GM12891 (cell line): ENCODE results near the gene PRR35.

ENCODE experiments used
- DNase-seq: peaks from one replicate; pipeline ENCODE4 v3.0.0; 2011; ENCODE audit warnings: low spot score; ENCODE audit not compliant: insufficient read length
- FAIRE-seq: peaks from 2 replicates; lab custom pipeline; 2011; peaks lifted over from hg19 to GRCh38; lab: Jason Lieb, UNC
- PAX5 ChIP-seq: IDR thresholded peaks from 2 replicates; pipeline ENCODE4 v1.6.1; 2011; ENCODE audit warnings: low read length, moderate library complexity, mild to moderate bottlenecking; ENCODE audit not compliant: insufficient read depth, severe bottlenecking
- POLR2A ChIP-seq: IDR thresholded peaks from 2 replicates; pipeline ENCODE4 v1.6.1; 2011; ENCODE audit warnings: low read depth, low read length, control low read depth
- POLR2AphosphoS5 ChIP-seq: IDR thresholded peaks from 2 replicates; pipeline ENCODE4 v1.6.1; 2011; ENCODE audit warnings: low read depth, low read length, control low read depth
- POU2F2 ChIP-seq: IDR thresholded peaks from 2 replicates; pipeline ENCODE4 v1.6.1; 2011; ENCODE audit warnings: low read depth, mild to moderate bottlenecking, control low read depth, low read length, moderate library complexity
- SPI1 ChIP-seq: IDR thresholded peaks from 2 replicates; pipeline ENCODE4 v1.6.1; 2011; ENCODE audit warnings: low read depth, low read length, control low read depth
- TAF1 ChIP-seq: IDR thresholded peaks from 2 replicates; pipeline ENCODE4 v1.6.1; 2011; ENCODE audit warnings: low read depth, low read length, control low read depth

PRR35 gene

DNA sequence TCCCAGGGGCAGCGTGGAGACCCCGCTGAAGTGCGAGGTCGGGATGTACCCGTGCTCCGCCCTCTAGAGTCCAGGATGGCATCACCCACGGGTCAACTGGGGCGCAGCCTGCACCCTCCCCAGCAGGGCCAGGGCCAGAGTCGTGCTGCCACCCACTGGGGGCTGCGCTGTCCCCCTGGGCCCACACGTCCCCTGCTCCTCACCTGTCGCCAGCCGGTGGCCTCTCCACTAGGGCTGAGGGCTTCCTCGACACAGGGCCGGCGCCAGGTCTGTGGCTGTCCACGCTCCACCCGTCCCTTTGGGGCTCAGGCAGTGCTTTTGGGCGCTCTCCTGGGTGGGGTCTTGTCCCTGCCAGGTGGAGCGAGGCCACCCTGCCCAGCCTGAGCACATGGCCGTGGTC, 11.6 kb upstream of the PRR35 start:
- TF ChIP-seq TAF1, result no peak
- TF ChIP-seq PAX5, result no peak
- DNase-seq (no peak), FAIRE-seq (no peak)

- FAIRE-seq, result no peak
- TF ChIP-seq SPI1 (no peak), TAF1 (no peak), POLR2A (no peak)
Measured at GRCh38 chr16:549544-550263, 10.5 kb upstream of the PRR35 start.

GRCh38 chr16:551210-551609, 9.0 kb upstream of the PRR35 start:
- no peak for DNase-seq
- FAIRE-seq, result no peak
- TF ChIP-seq POLR2AphosphoS5 (no peak), POLR2A (no peak), PAX5 (no peak), SPI1 (no peak), POU2F2 (no peak), TAF1 (no peak)

More at GRCh38 chr16:549544-550263, 10.5 kb upstream of the PRR35 start:
- no peak for DNase-seq

DNA sequence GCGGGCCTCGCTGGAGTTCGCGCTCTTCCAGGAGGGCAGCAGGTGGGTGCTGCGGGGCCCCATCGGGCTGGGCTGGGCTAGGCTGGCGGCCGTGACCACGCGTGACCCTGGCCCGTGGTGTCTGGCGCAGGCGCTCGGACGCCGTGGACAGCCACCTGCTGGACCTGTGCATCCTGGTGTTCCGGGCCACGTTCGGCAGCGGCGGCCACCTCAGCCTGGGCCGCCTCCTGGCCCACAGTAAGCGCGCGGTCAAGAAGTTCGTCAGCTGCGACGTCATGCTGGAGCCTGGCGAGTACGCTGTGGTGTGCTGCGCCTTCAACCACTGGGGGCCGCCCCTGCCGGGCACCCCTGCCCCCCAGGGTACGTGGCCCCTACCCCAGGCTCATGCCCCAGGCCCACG, 8.0 kb upstream of the PRR35 start:
- no peak for TF ChIP-seq SPI1
- no peak for TF ChIP-seq POU2F2
- TF ChIP-seq TAF1, result no peak
- TF ChIP-seq POLR2AphosphoS5, result no peak
- TF ChIP-seq PAX5, result no peak
- TF ChIP-seq POLR2A, result no peak
- FAIRE-seq (no peak), DNase-seq (no peak)

DNA sequence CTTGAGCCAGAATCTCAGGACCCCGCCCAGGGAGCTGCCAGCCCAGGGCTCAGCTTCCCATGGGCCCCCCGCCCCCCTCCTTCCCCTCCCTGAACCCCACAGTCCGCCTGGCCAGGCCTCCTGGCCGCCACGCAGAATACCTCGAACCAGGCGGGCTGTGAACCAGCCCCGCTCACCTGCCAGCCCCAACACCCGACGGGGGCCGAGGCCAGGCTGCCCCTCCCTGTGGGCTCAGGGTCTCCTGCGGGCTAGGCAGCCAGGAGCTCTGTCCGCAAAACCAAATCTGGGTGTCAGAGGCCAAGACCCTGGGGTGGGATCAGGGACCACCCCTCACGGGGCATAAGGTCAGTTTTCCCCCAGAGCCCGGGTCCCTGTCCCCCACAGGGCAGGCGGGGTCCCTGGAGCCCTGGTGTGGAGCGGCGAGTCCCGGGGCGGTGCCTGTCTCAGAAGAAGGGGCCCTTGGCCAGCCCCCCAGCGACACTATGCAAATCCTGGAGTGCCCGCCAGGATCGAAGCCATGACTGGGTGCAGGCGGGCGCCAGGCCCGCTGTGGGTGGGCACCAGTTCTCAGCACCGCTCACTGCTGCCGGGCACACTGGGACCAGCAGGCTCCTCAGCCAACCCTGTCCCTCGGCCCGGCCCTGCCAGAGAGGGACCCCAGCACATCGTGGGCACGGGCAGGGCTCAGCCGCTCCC, 6.4 kb upstream of the PRR35 start:
- DNase-seq (no peak), FAIRE-seq (no peak)
- TF ChIP-seq TAF1 (no peak), POLR2A (no peak), POLR2AphosphoS5 (no peak), PAX5 (no peak)

- DNase-seq (no peak), FAIRE-seq (no peak)
- no peak for TF ChIP-seq PAX5
- no peak for TF ChIP-seq POLR2AphosphoS5
- no peak for TF ChIP-seq POLR2A
Measured at GRCh38 chr16:554297-554621, 5.9 kb upstream of the PRR35 start.

DNA sequence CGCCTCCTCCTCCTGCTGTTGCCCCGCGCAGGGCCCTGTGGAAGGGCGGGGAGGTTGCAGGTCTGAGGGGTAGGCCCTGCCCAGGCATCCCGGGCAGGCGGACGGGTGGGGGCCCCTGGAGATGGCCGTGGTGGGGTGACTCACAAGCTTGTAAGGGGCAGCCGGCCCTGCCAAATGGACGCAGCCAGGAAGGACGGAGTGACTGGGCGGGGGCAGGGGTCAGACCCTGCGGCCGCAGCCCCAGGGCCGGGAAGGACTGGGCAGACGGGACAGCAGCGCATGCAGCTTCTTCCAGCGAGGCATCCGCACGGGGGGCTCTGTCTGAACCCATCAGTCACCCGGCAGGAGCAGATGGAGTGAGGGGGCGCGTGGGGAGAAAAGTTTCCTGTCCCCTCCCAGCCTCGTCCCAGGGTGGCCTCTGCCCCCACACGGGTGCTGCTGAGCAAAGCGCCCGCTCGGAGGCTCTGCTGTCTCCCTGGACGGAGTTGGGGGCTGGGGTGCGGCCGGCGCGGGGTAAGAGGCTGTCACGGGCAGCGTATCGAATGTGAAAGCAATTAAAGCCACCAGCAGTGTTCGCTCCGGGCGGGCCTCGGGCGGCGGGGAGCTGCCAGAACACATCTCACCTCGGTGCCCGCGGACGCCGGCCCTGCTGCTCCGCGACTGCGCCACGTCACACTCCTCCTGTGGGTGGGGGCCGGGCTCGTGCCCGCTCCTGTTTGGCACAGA, 5.4 kb upstream of the PRR35 start:
- no peak for DNase-seq
- TF ChIP-seq POLR2A (no peak), POU2F2 (no peak), POLR2AphosphoS5 (no peak), SPI1 (no peak), PAX5 (no peak), TAF1 (no peak)
- no peak for FAIRE-seq

DNA sequence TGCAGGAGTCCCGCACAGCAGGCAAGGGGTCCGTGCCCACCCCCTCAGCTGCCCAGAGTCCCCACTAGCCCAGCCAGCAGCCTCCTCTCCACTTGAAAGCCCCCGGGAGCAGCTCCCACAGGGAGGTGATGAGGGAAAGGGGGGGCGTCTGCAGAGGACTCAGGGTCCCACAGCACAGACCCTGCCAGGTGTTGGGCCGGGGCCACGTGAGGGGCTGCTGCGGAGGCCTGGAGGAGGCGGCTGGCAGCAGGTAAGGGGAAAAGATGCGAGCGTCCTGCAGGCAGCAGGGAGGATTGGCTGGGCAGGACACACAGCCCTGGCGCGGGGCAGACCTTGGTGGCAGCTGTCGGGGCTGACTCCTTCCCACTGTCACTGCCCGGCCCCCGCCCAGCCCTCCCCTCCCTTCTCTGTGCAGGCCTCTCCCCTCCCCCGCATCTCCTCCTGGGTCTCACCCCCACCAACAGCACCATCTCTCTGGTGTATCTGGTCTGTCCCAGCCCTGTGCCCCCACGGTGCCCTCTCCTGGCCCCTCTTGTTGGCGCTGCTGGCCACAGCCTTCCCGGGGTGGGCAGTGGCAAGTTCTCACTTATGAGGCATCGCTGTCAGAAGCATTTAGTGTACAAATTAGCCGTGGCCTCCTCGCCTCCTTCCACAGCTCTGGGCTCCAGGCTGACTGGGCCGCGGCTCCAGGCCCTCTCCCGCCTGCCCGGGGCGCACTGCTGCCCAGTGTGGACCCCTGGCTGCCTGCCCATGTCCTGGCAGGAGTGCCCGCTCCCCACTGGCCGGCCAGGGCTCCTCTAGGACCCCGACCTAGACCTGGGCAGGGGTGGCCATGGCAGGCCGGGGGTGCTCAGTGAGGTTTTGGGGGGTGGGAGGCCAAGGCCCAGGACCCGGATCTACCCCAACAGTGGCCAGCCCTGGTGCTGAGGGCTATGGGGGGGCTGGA, 4.4 kb upstream of the PRR35 start:
- TF ChIP-seq SPI1, result no peak
- no peak for TF ChIP-seq POLR2AphosphoS5
- TF ChIP-seq POLR2A, result no peak
- no peak for TF ChIP-seq TAF1
- TF ChIP-seq POU2F2, result no peak
- FAIRE-seq (no peak), DNase-seq (no peak)

DNA sequence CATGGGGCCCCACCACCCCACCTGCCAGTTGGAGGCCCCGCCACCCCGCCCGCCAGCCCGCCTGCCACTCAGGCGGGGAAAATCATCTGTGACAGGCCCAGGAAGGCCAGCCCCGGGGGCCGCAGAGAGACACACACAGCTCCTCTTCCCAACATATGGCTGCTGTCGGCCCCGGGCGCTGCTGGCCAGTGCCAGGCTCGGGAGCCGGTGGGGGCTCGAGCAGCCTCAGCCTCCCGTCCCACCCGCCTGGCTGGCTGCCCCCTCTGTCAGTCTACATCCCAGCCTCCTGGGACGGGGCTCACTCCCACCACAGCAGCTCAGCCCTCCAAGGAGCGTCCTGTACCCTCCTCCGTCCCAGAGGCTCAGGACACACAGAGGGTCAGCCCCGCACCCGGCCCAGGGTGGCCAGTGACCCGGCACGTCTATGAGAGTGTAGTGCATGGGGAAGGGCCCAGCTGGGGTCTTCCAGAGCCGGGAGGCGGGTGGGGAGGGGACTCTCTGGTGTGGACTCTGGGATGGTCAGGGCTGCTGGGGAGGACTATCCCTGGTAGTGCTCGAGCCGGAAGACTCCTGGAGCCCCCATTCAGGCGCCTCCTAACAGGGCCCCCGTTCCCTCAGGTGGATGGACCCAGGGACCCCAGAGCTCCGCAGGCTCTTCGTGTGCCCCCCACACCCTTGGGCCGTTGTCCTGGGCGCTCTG, 3.6 kb upstream of the PRR35 start:
- TF ChIP-seq SPI1, result no peak
- no peak for TF ChIP-seq TAF1
- no peak for TF ChIP-seq POU2F2
- TF ChIP-seq PAX5, result no peak
- TF ChIP-seq POLR2A, result no peak
- no peak for TF ChIP-seq POLR2AphosphoS5
- DNase-seq (no peak), FAIRE-seq (no peak)
